CD1c-positive myeloid dendritic cell (primary cell): ENCODE measurements around the gene PCBP4.

Source experiments
- DNase-seq: peaks from one replicate; pipeline ENCODE4 v3.0.0-alpha.2; 2016; ENCODE audit errors: extremely low spot score

PCBP4 gene

DNA sequence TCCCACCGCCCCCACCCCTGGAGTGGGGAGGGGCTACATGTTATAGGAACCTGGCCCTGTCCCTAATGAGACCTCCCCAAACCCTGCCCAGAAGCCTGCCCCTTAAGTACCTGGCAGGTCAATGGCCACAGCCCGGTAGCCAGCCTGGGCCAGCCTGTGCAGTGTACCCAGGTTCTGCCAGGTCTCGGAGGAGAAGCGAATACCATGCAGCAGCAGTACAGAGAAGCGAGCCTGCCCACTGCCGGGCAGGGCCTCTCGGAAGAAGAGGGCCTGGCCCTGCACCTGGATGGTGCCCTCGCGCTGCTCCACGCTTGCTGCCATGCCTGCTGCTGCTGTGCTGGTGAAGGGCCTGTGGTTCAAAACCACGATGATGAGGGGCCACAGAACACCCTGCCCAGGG, 4.1 kb upstream of the PCBP4 start:
- no peak for DNase-seq

DNA sequence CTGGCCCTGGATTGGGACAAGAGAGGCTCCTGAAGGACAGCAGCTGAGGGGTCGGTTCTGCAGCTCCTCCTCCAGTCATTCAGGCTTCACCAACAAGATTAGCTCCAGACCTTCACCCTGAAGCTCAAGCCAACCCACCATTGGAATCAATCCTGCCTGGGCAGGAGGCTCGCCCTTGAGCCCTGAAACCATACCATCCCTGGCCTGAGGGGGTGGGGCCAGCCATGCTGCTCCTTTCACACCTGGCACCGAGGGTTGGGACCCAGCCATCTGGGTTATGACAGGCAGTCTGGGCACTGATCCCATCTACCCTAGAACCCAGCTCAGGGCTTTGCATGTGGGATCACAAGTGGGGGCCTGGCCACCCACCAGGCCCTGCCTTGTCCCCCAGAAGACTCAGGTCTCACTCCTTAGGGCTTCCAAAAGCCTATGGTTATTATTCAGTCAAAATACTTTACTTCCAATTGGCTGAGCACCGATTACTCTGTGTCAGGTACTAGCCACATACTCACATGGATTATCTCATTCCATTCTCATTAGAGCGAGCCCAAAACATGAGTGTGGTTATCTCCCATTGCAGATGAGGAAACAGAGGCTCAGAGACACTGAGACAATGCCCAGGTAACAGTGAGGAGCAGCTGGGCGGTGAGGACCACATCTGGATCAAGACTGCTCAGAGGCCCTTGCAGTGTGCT, 3.5 kb upstream of the PCBP4 start:
- no peak for DNase-seq

DNA sequence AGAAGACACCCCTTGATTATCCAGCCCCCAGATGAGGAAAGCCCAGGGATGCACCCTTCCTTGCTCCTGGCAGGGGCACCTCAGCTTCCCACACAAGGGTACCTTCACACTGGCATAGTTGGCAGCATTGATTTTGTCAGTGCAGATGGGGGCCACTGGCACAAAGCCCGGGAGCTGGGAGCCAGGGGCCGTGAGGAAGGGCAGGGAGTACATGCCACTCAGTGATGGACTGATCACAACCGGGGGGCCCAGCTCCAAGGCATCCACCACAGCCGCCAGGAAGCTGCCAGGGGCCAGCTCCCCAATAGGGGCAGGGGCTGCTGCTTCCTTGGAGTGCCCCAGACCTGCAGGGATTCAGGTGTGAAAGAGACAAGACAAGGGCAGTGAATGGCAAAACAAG, 2.6 kb upstream of the PCBP4 start:
- DNase-seq: no peak

DNA sequence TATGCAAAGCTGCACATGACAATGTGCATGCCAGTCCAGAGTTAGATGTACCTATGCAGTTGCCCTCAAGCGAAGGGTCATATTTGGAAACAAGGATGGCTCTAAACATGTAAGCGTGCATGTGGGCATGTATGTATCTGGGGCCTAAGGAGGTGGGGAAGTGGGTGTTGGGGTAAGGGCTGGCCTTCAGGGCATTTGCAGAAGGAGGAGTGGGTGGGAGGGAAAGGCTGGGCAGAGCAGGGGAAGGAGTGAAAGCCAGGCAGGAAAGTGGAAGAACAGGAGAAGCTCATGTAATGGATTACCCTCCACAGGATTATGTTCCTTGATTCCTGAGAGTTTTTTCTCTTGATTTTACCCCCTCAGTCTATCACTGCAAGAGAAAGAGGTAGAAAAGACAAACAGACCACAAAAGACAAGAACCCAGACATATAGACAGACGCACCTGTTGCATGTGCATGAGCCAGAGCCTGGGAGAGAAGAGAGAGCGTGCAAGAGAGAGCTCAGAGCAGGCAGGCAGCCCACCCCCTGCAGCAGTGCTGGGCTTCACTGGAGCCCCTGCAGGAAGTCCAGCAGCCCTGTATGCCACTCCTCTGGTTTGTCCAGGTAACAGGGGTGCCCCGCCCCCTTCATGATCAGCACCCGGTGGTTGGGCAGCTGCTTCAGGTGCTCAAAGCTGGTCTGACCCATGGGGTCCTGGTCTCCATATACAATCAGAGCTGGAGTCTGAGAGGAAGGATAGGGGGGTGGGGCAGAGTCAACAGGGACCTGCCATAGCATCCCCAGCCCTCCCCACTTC, 1.8 kb upstream of the PCBP4 start:
- no peak for DNase-seq

DNA sequence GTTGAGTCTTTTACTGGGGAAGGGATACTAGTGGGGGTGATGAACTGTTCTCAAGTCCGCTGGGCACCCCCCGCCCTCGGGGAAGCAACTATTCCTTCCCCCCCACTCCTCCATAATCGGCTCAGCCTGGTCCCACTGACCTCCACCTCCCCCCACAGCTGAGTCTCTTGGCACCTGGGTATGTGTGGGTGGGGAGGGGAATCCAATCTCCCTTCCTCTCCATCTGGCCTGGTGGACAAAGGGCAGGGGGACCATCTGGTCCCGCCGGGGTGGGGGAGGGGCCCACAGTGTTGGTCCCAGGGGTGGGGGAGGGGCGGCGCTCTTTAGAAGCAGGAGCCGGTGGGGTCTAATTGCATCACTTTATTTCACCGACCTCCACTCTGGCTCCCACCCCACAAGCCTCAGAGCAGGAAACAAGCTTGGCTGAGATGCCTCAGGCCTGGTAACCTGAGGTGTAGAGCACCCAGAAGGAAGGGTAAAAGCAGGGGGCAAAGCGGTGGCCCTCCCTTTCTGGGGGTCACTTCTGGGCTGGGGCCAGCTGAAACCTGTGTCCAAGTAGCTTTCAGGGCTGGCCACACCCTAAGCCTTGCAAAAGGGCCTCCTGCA, 1.0 kb upstream of the PCBP4 start:
- no peak for DNase-seq

DNA sequence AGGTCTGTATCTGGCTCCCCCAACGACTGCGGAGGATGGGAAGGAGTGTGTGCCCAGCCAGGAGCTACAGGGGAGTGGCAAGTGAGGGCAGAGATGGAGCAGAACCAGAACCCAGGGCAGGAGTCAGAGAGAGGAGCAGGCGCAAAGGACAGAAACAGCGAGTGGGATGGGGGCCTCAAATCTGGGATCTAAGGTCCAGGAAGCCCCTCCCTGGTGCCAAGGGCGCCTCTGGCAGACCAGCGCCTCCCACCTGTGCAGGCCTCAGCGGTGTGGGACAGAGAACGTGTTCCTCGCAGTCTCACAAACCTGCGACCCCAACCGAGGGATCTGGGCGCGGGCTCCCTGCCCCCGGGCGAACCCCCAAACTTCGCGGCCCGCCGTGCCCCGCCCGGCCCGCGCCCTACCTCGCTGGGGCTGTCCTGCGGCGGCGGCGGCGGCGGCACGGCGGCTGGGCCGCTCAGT, 301 bp downstream of the PCBP4 start:
- DNase-seq: no peak

DNA sequence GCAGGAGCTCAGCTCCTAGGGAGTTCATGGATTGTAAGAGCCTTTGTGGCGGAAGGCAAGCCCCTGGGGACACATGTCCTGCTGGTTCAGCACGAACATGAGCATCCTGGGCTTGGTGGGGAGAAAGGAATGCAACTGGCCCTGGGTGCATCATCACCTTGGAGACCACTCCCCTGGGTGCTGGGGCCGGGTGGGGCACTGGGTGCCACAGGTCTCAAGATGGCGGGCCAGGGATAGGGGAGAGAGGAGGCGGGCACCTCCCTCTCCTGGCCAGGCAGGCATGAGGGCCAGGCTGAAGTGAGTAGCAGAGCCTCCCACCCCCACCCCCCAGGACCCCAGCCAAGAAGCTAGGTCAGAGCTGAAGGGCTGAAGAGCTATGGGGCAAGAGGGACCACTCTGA, 768 bp downstream of the PCBP4 start:
- no peak for DNase-seq

DNA sequence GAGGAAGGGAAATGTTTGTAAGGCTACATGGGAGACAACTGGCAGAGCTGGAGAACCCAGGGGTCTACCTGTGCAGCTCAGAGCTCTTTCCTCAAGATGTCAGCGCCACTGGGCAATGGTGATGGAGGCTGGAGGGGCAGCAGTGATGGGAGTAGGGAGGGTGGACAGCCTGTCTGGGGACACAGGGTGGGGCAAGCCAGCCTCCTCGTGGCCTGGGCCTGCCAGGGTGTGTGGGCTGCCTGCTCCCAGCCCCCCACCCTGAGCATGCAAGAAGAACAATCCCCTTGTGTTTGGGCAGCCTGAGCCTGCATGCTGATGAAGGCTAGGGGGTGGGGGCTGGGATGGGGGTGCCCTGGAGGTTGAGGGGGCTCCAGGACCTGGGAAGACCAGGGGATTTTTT, 1.2 kb downstream of the PCBP4 start:
- no peak for DNase-seq

DNA sequence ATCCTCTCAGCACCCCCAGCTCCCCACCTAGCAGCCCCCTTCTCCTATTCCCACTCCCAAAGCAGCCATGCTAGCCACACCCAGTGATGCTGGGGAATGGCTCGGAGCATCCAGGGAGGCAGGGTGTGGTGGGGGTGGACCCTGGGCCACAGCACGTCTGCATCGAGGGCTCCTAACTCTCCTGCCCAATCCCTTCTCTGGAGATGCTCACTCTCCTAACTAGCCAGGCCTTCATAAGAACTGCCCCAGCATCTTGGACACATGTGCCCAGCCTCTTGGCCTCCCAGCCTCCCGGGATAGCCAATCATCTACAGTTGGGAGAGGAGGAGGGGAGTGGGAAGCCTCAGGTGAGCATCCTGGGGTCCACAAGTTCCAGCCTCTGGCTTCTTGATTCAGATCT, 2.7 kb downstream of the PCBP4 start:
- DNase-seq: no peak

DNA sequence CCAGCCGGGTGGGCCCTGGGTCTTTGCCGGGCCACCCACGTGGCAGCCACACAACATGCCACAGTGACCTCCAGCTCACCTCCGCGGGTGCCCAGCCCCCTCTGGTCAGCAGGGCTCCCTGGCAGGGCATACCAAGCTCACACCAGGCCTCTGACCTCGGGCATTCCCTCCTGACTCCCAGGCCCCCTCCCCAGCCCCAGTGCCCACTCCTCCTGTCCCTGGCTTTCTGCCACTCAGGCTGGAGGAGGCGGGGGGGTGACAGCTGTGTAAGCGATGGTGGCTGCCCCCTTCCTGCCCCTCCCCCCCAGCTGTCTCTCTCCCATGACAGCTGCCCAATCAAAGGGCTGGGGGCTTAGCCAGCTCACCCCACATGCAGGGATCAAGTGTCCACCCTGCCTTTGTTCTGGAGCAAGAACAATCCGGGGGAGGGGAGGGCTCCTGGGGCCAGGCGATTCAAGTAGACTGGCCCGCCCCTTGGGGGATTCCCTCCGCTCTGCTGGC, 3.3 kb downstream of the PCBP4 start:
- no peak for DNase-seq

DNA sequence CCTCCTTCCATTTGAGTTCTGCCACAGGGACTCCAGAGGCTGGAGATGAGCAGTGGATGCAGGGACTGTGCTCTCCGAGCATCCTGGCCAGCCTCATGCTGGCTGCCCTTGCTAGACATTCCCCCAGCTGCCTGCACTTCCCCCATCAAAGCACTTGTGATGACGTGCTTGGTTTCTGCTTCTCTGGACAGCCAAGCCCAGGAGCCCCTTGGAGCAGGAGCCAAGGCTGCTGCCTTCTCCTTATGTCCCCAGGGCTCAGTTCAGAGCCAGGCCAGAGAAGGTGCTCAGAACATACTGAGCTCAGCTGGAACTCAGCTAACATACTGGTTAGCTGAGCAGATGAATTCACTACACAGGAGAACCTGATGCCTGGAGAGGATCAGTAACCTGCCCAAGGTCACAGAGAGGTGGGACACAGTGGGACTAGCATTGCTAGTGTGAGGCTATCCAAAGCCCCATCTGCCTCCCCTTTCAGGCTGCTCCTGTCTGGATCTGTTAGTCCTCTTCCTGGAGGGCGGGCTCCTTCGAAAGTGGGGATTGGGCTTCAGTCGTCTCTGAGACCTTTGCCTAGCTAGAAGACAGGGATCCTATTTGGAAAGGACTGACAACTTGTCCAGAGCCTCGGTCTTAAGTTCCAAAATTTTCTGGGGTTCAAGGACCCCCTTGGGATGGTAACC, 4.3 kb downstream of the PCBP4 start:
- DNase-seq: no peak

DNA sequence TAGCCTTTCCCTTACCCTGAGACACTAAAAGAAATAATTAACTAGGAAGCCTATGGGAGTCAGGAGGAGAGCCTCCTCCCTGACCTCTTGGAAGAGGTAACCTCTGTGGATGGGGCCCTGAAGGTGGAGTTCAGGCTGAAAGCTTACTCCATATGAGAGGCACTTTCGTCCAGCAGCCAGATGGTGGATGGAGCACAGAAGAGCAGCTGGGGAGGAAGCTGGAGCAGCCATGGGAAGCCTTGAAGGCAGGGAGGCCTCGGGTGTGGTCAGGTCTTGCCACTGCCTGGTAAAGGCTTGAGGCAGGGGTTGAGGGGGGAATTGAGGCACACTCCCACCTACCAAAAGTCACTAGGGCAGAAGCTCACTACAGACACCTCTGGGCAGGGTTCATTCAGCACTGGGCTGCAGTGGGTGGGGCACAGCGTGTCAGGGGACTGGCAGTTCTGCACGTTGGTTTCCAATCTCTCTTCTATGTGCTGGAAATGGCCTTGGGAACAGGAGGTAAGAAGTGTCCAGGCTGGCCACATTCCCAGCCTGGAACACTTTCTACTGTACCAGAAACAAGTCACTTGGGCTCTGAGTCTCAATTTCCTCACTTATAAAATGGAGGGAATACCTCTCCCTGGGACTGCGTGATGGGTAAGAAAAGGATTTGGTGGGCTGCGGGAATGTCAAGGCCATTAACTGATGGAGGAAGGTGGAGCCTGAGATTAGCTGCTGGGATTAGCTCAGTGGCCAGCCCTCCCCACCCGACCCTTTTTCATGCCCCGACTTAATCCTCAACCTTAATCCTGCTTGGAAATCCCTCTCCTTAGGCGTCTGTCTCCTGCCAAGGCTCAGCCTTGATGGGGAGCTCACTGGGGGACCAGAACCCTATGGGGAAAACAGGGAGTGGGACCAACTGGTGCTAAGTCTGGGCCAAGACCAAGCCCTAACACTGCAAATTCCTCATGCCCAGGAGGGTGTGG, 5.4 kb downstream of the PCBP4 start:
- no peak for DNase-seq

DNA sequence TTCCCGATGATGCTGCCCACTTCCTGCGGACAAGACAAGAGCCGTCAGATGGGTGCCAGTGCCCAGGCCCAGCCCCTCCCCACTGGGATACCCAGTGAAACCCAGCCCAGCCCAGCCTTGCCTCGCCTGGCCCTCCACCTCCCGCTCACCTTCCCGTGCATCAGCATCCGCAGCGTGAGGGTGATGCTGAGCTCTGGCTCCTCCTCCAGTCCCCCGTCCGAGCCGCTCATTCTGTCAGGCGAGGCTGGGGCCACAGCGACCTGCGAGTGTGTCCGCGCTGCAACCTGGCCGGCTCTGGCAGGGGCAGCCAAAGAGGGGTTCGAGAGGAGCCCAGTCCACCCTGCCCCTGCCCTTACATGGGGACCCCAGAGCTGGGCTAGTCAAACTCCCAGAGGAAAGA, 6.2 kb downstream of the PCBP4 start:
- no peak for DNase-seq

DNA sequence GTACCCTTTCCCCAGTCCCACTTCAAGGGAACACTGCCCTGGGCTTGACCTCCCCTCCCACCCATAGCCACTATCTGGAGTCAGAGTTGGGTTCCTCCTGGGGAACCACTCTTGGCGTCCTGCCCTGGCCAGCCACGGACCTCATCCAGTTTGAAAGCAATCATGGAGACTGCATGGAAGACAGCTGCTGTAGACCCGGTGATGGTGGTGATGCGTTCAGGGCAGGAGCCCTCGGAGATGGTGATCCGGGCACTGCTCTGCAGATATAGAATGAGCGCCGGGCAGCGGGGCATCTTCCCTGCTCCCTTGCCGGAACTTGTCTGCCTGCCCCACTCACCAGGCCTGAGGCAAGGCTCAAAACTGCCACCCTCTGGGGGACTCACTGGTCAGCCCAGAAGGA, 6.9 kb downstream of the PCBP4 start:
- DNase-seq: no peak

DNA sequence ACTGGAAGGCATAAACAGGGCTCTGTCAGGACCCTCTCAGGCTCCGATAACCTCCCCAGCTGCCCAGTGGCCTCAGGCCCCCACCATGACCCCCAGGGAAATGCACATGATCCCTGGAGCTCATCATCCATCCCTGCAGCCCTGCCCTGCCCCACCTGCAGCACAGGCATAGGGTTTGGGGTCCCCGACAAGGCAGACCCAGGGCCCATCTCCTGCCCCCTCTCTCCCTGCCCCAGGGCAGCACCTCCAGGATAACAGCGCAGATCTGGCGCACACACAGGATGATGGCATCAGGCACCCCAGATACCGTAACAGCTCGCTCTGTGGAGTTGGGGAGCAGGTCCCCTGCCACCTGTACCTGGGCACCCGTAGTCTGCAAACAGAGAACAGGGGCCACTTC, 7.6 kb downstream of the PCBP4 start:
- no peak for DNase-seq

DNA sequence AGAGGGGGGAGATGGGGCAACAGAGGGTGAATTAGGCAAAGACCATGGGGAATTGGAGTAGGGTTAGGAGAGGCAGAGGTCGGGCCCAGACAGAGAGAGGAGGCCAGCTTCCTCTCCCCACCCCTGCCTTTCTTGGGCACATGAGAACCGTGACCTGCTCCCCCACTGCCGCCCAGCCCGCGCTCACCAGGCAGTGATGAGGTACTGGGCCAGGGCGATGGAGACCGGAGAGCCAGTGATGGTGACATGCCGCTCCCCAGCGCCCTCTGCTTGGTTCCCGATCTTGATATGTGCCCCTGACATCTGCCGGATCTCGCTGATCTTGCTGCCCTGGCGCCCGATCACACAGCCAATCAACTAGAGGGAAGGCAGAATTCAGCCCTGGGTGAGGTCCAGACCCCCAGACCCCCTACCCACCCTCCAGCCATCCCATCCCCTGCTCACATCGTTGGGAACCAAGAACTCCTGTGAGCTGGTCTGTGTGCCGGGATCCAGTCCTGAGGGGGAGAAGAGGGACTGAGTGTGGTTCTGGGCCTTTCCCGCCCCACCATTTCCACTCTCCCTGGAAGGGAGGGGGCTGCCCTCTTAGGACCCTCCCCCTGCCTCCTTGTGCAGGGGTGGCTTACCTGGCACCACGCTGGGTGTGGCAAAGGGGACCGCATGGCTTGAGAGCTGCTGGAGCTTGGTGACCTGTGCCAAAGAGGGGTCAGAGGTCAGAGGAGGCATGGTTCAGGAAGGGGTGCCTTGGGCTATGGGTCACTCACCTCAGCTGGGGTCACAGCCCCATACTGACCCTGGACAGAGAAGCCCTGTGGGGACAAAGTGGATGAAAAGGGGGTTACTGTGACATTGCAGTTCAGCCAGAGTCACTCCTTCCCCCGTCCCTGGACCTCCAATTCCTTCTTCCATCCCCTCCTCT, 8.4 kb downstream of the PCBP4 start:
- no peak for DNase-seq

DNA sequence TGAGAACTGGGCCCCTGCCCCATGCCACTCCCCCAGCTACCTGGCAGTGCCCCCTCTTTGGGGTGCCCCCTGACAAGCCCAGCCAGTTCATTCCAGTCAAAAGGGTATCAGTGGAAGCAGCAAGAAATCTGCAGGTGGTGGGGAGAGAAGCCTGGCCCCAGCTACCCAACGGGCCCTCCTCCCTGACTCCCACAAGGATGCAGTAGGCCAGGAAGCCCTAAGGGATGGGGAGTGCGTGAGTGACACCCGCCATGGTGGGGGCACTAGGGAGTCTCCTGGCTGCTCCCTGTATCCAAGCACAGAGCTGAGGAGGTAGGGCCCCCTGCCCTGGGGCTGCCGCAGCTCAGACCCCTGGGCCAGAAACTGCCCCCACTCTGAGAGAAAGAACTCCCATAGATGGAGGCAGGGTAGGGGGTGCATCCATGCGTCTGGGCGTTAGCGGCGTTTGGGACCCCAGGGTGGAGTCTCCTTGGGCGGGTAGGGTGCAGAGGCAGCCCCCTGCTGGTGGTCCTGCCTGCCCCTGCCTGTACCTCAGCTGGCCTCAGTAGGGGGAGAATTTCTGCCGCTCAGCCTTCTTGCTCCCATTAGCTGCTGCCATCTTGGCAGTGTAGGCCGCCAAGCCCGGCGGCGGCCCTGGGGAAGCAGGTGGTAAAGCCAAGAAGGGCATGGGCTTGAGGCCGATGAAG, 9.6 kb downstream of the PCBP4 start:
- DNase-seq: no peak

DNA sequence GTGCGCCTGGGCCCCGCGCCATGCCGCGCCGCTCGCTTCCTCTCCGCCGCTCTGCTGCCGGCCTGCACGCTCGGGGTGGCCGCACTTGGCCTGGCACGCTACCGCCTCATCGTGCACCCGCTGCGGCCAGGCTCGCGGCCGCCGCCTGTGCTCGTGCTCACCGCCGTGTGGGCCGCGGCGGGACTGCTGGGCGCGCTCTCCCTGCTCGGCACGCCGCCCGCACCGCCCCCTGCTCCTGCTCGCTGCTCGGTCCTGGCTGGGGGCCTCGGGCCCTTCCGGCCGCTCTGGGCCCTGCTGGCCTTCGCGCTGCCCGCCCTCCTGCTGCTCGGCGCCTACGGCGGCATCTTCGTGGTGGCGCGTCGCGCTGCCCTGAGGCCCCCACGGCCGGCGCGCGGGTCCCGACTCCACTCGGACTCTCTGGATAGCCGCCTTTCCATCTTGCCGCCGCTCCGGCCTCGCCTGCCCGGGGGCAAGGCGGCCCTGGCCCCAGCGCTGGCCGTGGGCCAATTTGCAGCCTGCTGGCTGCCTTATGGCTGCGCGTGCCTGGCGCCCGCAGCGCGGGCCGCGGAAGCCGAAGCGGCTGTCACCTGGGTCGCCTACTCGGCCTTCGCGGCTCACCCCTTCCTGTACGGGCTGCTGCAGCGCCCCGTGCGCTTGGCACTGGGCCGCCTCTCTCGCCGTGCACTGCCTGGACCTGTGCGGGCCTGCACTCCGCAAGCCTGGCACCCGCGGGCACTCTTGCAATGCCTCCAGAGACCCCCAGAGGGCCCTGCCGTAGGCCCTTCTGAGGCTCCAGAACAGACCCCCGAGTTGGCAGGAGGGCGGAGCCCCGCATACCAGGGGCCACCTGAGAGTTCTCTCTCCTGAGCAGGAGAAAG, 11.1 kb downstream of the PCBP4 start:
- DNase-seq: peak; percentile 72
